22Rv1 (cell line): ENCODE measurements around the gene FOSB.

Experiments
- ZFX ChIP-seq: fragments of 450-650 bp; IDR thresholded peaks from 2 replicates; pipeline ENCODE4 v1.6.1; 2017; ENCODE audit warnings: antibody characterized with exemption, borderline replicate concordance
- TF ChIP-seq, protein P1 (sequence below): fragments of 450-650 bp; IDR thresholded peaks from 2 replicates; pipeline ENCODE4 v1.5.1; 2017; ENCODE audit warnings: mild to moderate bottlenecking

- TF ChIP-seq, protein P1, sequence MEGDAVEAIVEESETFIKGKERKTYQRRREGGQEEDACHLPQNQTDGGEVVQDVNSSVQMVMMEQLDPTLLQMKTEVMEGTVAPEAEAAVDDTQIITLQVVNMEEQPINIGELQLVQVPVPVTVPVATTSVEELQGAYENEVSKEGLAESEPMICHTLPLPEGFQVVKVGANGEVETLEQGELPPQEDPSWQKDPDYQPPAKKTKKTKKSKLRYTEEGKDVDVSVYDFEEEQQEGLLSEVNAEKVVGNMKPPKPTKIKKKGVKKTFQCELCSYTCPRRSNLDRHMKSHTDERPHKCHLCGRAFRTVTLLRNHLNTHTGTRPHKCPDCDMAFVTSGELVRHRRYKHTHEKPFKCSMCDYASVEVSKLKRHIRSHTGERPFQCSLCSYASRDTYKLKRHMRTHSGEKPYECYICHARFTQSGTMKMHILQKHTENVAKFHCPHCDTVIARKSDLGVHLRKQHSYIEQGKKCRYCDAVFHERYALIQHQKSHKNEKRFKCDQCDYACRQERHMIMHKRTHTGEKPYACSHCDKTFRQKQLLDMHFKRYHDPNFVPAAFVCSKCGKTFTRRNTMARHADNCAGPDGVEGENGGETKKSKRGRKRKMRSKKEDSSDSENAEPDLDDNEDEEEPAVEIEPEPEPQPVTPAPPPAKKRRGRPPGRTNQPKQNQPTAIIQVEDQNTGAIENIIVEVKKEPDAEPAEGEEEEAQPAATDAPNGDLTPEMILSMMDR, result no peak
- TF ChIP-seq ZFX, result no peak
Measured at GRCh38 chr19:45501730-45502014, 33.9 kb downstream of the FOSB start.
